Suprapubic skin (tissue), 4 donors: ENCODE measurements around the gene IL2RG.

Source experiments
- POLR2A ChIP-seq, 2 donors: fragments of 450-650 bp; IDR thresholded peaks; one replicate each; pipeline ENCODE4 v1.6.1; 2017; ENCODE audit warnings: antibody characterized with exemption in 2 of 2, mild to moderate bottlenecking in 2 of 2, moderate library complexity in 2 of 2
- POLR2AphosphoS5 ChIP-seq, 3 donors: sonication (generic); formaldehyde crosslinking; IDR thresholded peaks; one replicate each; pipeline ENCODE4 v1.6.1; 2017; ENCODE audit warnings: antibody characterized with exemption in 3 of 3
- TF ChIP-seq, protein P1 (sequence below), 2 donors: fragments of 200-600 bp in 1 of 2; fragments of 450-650 bp in 1 of 2; sonication (generic) in 1 of 2; IDR thresholded peaks; one replicate each; pipeline ENCODE4 v1.5.1; 2016 to 2019; ENCODE audit warnings: antibody characterized with exemption in 2 of 2, mild to moderate bottlenecking in 1 of 2, moderate library complexity in 1 of 2

DNA sequence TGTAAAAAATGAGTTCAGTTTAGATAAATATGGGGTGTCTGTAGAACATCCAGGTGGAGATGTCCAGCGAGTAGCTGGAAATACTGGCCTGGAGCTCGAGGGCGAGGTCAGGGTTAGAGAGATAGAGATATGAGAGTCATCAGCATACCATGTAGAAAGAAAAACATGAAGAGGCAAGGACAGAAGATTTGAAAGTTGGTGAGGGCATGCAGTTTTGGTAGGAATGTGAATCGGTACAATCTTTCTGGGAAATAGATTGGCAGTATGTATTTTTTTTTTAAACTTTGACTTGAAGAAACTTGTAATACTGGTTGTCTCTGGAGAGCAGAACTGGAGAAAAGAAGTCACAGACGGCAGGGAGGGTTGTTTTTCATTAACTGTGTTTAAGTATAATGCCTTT, 40.8 kb downstream of the IL2RG start:
- TF ChIP-seq, protein P1, sequence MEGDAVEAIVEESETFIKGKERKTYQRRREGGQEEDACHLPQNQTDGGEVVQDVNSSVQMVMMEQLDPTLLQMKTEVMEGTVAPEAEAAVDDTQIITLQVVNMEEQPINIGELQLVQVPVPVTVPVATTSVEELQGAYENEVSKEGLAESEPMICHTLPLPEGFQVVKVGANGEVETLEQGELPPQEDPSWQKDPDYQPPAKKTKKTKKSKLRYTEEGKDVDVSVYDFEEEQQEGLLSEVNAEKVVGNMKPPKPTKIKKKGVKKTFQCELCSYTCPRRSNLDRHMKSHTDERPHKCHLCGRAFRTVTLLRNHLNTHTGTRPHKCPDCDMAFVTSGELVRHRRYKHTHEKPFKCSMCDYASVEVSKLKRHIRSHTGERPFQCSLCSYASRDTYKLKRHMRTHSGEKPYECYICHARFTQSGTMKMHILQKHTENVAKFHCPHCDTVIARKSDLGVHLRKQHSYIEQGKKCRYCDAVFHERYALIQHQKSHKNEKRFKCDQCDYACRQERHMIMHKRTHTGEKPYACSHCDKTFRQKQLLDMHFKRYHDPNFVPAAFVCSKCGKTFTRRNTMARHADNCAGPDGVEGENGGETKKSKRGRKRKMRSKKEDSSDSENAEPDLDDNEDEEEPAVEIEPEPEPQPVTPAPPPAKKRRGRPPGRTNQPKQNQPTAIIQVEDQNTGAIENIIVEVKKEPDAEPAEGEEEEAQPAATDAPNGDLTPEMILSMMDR (IDR thresholded peaks at IDR 0.05), result no peak
- TF ChIP-seq POLR2AphosphoS5 (IDR thresholded peaks at IDR 0.05) (no peak), POLR2A (IDR thresholded peaks at IDR 0.05) (no peak)
